A549 (cell line): ENCODE results near the gene PPP1R11.
"Not testable (repeated sequence)": the region's sequence is repeated elsewhere in the genome, so short reads cannot be mapped to it uniquely, and the experiment has no call there.

Experiments
- CTCF ChIP-seq: fragments of >200 bp; sonication (Bioruptor Twin); formaldehyde crosslinking; IDR thresholded peaks from 3 replicates; pipeline ENCODE4 v1.5.1; 2016
- JUN ChIP-seq, 2 experiments: fragments of >200 bp; sonication (Bioruptor Twin); formaldehyde crosslinking; IDR thresholded peaks; 2 replicates in 1 of 2; 3 replicates in 1 of 2; pipeline ENCODE4 v1.6.1; 2016 to 2017
- MAFK ChIP-seq: fragments of 450-650 bp; IDR thresholded peaks from 2 replicates; pipeline ENCODE4 v1.6.1; 2014; ENCODE audit not compliant: partially characterized antibody
- MAX ChIP-seq: IDR thresholded peaks from 2 replicates; pipeline ENCODE4 v1.6.1; 2012
- NFE2L2 ChIP-seq: fragments of 150-350 bp; conservative IDR thresholded peaks from 2 replicates; pipeline ENCODE4 v1.6.1; 2014; ENCODE audit warnings: low read length
- POLR2A ChIP-seq: IDR thresholded peaks from 2 replicates; pipeline ENCODE4 v1.6.1; 2012; ENCODE audit warnings: mild to moderate bottlenecking, low read length

GRCh38 chr6:30022712-30023111, 44.3 kb upstream of the PPP1R11 start:
- not testable (repeated sequence) for TF ChIP-seq MAFK; MAX; JUN (IDR thresholded peaks at IDR 0.05); NFE2L2; CTCF; POLR2A
